DOHH2 (cell line): Measurements from ENCODE around the gene GPR141.

Experiments used
- CTCF ChIP-seq: fragments of 200-600 bp; sonication (generic); IDR thresholded peaks from one replicate; pipeline ENCODE4 v1.5.1; 2014; ENCODE audit warnings: antibody characterized with exemption, mild to moderate bottlenecking, low read depth, low read length; ENCODE audit not compliant: poor library complexity, severe bottlenecking
- EZH2phosphoT487 ChIP-seq: fragments of 200-600 bp; sonication (generic); IDR thresholded peaks from 2 replicates; pipeline ENCODE4 v1.6.1; 2017; ENCODE audit warnings: borderline replicate concordance, mild to moderate bottlenecking, antibody characterized with exemption, low read length, moderate library complexity, mixed read lengths

GRCh38 chr7:37709631-37710509 is 26.3 kb downstream of the GPR141 start:
- TF ChIP-seq CTCF (no peak), EZH2phosphoT487 (no peak)
